OCI-LY1 (cell line): Measurements from ENCODE around the gene PIP4K2A.

Source experiments
- H2AFZ ChIP-seq: fragments of 200-600 bp; sonication (generic), shearing (Covaris generic); 2 replicates; pipeline ENCODE4 v1.6.0; 2014; ENCODE audit warnings: antibody characterized with exemption, mild to moderate bottlenecking, low read length
- H3F3A ChIP-seq: fragments of 200-600 bp; sonication (generic), shearing (Covaris generic); 2 replicates; pipeline ENCODE4 v1.6.0; 2014; ENCODE audit warnings: mild to moderate bottlenecking, antibody characterized with exemption, low read length, moderate library complexity; ENCODE audit not compliant: insufficient read depth
- H3K27ac ChIP-seq: fragments of 200-600 bp; sonication (generic); 2 replicates; pipeline ENCODE4 v1.5.1; 2014; ENCODE audit warnings: low read length, mixed run types, mild to moderate bottlenecking, low read depth; ENCODE audit not compliant: poor library complexity, severe bottlenecking
- H3K27me3 ChIP-seq: fragments of 200-600 bp; sonication (generic); 2 replicates; pipeline ENCODE4 v1.6.0; 2014; ENCODE audit warnings: antibody characterized with exemption, mild to moderate bottlenecking, low read length, moderate library complexity; ENCODE audit not compliant: insufficient read depth
- H3K36me3 ChIP-seq: fragments of 200-600 bp; sonication (generic); 2 replicates; pipeline ENCODE4 v1.6.1; 2014; ENCODE audit warnings: mild to moderate bottlenecking, antibody characterized with exemption, low read length, moderate library complexity, mixed read lengths; ENCODE audit not compliant: insufficient read depth
- H3K4me1 ChIP-seq: fragments of 200-600 bp; sonication (generic); 2 replicates; pipeline ENCODE4 v1.5.1; 2014; ENCODE audit warnings: mild to moderate bottlenecking, low read length, moderate library complexity; ENCODE audit not compliant: insufficient read depth, severe bottlenecking
- H3K4me2 ChIP-seq: fragments of 200-600 bp; sonication (generic), shearing (Covaris generic); 2 replicates; pipeline ENCODE4 v1.6.1; 2014; ENCODE audit warnings: low read length
- H3K4me3 ChIP-seq: fragments of 200-600 bp; sonication (generic); 2 replicates; pipeline ENCODE4 v1.5.1; 2014; ENCODE audit warnings: low read length, low read depth, mild to moderate bottlenecking, mixed read lengths; ENCODE audit not compliant: poor library complexity, severe bottlenecking
- H3K79me2 ChIP-seq: fragments of 200-600 bp; shearing (Covaris generic); 2 replicates; pipeline ENCODE4 v1.6.1; 2016; ENCODE audit warnings: mixed run types, low read length, mixed read lengths; ENCODE audit not compliant: insufficient read depth
- H3K9ac ChIP-seq: fragments of 200-600 bp; sonication (generic), shearing (Covaris generic); 2 replicates; pipeline ENCODE4 v1.6.1; 2014; ENCODE audit warnings: mild to moderate bottlenecking, low read length, mixed read lengths
- H3K9me2 ChIP-seq: fragments of 200-600 bp; sonication (generic), shearing (Covaris generic); 2 replicates; pipeline ENCODE4 v1.6.1; 2014; ENCODE audit warnings: low read depth, mild to moderate bottlenecking, low read length, mixed read lengths
- H3K9me3 ChIP-seq: fragments of 200-600 bp; shearing (Covaris generic); 2 replicates; pipeline ENCODE4 v1.6.1; 2014; ENCODE audit warnings: low read length, mixed read lengths
- H4K20me1 ChIP-seq: fragments of 200-600 bp; sonication (generic), shearing (Covaris generic); 2 replicates; pipeline ENCODE4 v1.6.0; 2016; ENCODE audit warnings: mild to moderate bottlenecking, low read length; ENCODE audit not compliant: insufficient read depth
- EZH2 ChIP-seq: fragments of 200-600 bp; sonication (generic), shearing (Covaris generic); IDR thresholded peaks from 2 replicates; pipeline ENCODE4 v1.8.0; 2017; ENCODE audit warnings: borderline replicate concordance, mixed run types, mild to moderate bottlenecking, antibody characterized with exemption, low read length, moderate library complexity, mixed read lengths
- TF ChIP-seq, protein P1 (sequence below): fragments of 200-600 bp; sonication (generic), shearing (Covaris generic); IDR thresholded peaks from 2 replicates; pipeline ENCODE4 v1.5.1; 2017; ENCODE audit warnings: mild to moderate bottlenecking, antibody characterized with exemption, low read length, moderate library complexity, mixed read lengths

Gene PIP4K2A

GRCh38 chr10:22699976-22700375, 14.4 kb downstream of the PIP4K2A start:
- H3K36me3 ChIP-seq: peaks cover 10% of the 10 kb centered on the region; the same call in 1 of the 2 replicates
- H3K9me2 ChIP-seq: no peaks in the 10 kb centered on the region
- no peaks in the 10 kb centered on the region for H3F3A ChIP-seq
- peaks cover under 1% of the 10 kb centered on the region; the same call in 1 of the 2 replicates for H4K20me1 ChIP-seq
- no peak overlapping the region for H3K27ac ChIP-seq
- no peaks in the 10 kb centered on the region for H3K27me3 ChIP-seq
- H3K4me2 ChIP-seq: no peak overlapping the region
- no peaks in the 10 kb centered on the region for H3K9me3 ChIP-seq
- no peak overlapping the region for H2AFZ ChIP-seq
- H3K9ac ChIP-seq: no peak overlapping the region
- no peaks in the 10 kb centered on the region for H3K79me2 ChIP-seq
- H3K4me3 ChIP-seq: no peak overlapping the region
- no peak for TF ChIP-seq EZH2
- TF ChIP-seq, protein P1, sequence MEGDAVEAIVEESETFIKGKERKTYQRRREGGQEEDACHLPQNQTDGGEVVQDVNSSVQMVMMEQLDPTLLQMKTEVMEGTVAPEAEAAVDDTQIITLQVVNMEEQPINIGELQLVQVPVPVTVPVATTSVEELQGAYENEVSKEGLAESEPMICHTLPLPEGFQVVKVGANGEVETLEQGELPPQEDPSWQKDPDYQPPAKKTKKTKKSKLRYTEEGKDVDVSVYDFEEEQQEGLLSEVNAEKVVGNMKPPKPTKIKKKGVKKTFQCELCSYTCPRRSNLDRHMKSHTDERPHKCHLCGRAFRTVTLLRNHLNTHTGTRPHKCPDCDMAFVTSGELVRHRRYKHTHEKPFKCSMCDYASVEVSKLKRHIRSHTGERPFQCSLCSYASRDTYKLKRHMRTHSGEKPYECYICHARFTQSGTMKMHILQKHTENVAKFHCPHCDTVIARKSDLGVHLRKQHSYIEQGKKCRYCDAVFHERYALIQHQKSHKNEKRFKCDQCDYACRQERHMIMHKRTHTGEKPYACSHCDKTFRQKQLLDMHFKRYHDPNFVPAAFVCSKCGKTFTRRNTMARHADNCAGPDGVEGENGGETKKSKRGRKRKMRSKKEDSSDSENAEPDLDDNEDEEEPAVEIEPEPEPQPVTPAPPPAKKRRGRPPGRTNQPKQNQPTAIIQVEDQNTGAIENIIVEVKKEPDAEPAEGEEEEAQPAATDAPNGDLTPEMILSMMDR: no peak
- H3K4me1 ChIP-seq: peaks cover 4% of the 10 kb centered on the region

- Histone ChIP-seq H3K27me3 (no peaks in the 10 kb centered on the region), H3K36me3 (peaks cover 10% of the 10 kb centered on the region; the same call in 1 of the 2 replicates), H3K9ac (no peak overlapping the region), H3K9me2 (no peaks in the 10 kb centered on the region), H2AFZ (no peak overlapping the region), H3K4me3 (no peak overlapping the region), H3K4me1 (no peaks in the 10 kb centered on the region), H4K20me1 (peaks cover 6% of the 10 kb centered on the region), H3K9me3 (no peaks in the 10 kb centered on the region), H3K79me2 (no peaks in the 10 kb centered on the region), H3K27ac (no peak overlapping the region), H3F3A (no peaks in the 10 kb centered on the region), H3K4me2 (no peak overlapping the region)
- no peak for TF ChIP-seq EZH2
- TF ChIP-seq, protein P1: no peak
Observed at GRCh38 chr10:22698941-22699440, 15.4 kb downstream of the PIP4K2A start.

DNA sequence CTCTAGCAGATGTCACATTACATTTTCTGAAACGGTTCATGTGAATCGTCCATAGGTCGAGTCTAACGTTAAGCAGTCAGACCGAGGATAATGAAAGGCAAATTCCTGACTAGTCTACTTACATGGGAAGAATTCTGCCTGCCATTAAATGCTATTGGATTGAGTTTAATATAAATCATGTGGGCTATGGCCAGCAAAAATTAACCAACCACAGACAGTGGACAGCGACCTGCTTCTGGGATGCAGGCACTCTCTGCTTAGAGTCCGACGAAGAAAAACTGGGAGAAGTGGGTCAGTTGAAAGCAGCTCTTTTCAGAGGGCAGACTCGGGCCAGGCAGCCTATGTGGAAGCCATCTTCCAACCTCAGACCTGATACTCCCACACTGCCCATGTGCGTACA, 16.6 kb downstream of the PIP4K2A start:
- Histone ChIP-seq H3K79me2 (no peaks in the 10 kb centered on the region), H3K9ac (no peak overlapping the region), H3K4me1 (no peaks in the 10 kb centered on the region), H3K4me2 (no peak overlapping the region), H3K27ac (no peak overlapping the region), H3K36me3 (peaks cover 10% of the 10 kb centered on the region; the same call in 1 of the 2 replicates), H3K4me3 (no peak overlapping the region), H3K27me3 (no peaks in the 10 kb centered on the region), H3F3A (no peaks in the 10 kb centered on the region), H3K9me3 (no peaks in the 10 kb centered on the region), H2AFZ (no peak overlapping the region), H3K9me2 (no peaks in the 10 kb centered on the region), H4K20me1 (peaks cover 10% of the 10 kb centered on the region)
- TF ChIP-seq EZH2: no peak
- TF ChIP-seq, protein P1: no peak
